Endothelial cell of umbilical vein (primary cell): Measurements from ENCODE around the gene TBX4. TPM values are rescaled to one million over a fixed set of nuclear protein-coding genes. Genes with fewer than 3 reads are reported as not detected.

ENCODE experiments used
- BruUV-seq: library from RNA; stranded (reverse); fragments of 400-500 nt; replicated peaks from 2 replicates; lab custom pipeline; 2021; lab: Mats Ljungman, UMichigan
- CTCF ChIA-PET: fragments of 300-600, 350-600 bp; sonication (Branson Sonifier 250); formaldehyde crosslinking; loops from one replicate; lab custom pipeline; 2021; ENCODE audit warnings: antibody characterized with exemption, inconsistent platforms; lab: Charles Lee
- POLR2A ChIA-PET: fragments of 300-600, 350-600 bp; sonication (Branson Sonifier 250); formaldehyde crosslinking; loops from one replicate; lab custom pipeline; 2021; ENCODE audit warnings: antibody characterized with exemption, inconsistent platforms; lab: Charles Lee
- DNase-seq: peaks from one replicate; pipeline ENCODE4 v3.0.0-alpha.2; 2011; ENCODE audit warnings: low read depth, low spot score
- FAIRE-seq: peaks from 2 replicates; lab custom pipeline; 2011; peaks lifted over from hg19 to GRCh38; lab: Jason Lieb, UNC
- H2AFZ ChIP-seq: 2 replicates; pipeline ENCODE4 v1.6.0; 2012; ENCODE audit warnings: low read depth, low read length, control low read depth, inconsistent platforms
- H3K27ac ChIP-seq: 2 replicates; pipeline ENCODE4 v1.5.1; 2011; ENCODE audit warnings: low read depth, mild to moderate bottlenecking, control low read depth, low read length, moderate library complexity; ENCODE audit not compliant: insufficient read depth
- H3K27me3 ChIP-seq, 2 experiments: 2 replicates each; pipeline versions ENCODE4 v1.6.0 to v1.6.1; 2011; ENCODE audit warnings: low read length in 2 of 2, mixed read lengths in 1 of 2; ENCODE audit not compliant: control insufficient read depth in 2 of 2, insufficient read depth in 2 of 2
- H3K36me3 ChIP-seq, 2 experiments: 2 replicates in 1 of 2; 3 replicates in 1 of 2; pipeline ENCODE4 v1.5.1; 2011; ENCODE audit warnings: low read length in 2 of 2, mild to moderate bottlenecking in 1 of 2, moderate library complexity in 1 of 2; ENCODE audit not compliant: control insufficient read depth in 2 of 2, insufficient read depth in 2 of 2; ENCODE audit errors: extremely low read depth in 1 of 2
- H3K4me1 ChIP-seq: 3 replicates; pipeline ENCODE4 v1.5.1; 2011; ENCODE audit warnings: mild to moderate bottlenecking, low read length; ENCODE audit not compliant: control insufficient read depth, insufficient read depth; ENCODE audit errors: extremely low read depth
- H3K4me2 ChIP-seq: 2 replicates; pipeline ENCODE4 v1.6.1; 2011; ENCODE audit warnings: low read length, control low read depth, mixed read lengths; ENCODE audit not compliant: insufficient read depth
- H3K4me3 ChIP-seq, 3 experiments: fragments of 200-600 bp in 1 of 3; sonication (generic), shearing (Covaris generic) in 1 of 3; replicated peaks in 1 of 3; 2 replicates each; pipeline ENCODE4 v1.5.1; 2011 to 2016; ENCODE audit warnings: control low read depth in 3 of 3, low read length in 3 of 3, mild to moderate bottlenecking in 2 of 3, inconsistent platforms in 1 of 3, low read depth in 1 of 3, moderate library complexity in 1 of 3; ENCODE audit not compliant: insufficient read depth in 1 of 3
- H3K79me2 ChIP-seq: 2 replicates; pipeline ENCODE4 v1.6.0; 2012; ENCODE audit warnings: low read length, inconsistent platforms; ENCODE audit not compliant: control insufficient read depth, insufficient read depth
- H3K9ac ChIP-seq: replicated peaks from 2 replicates; pipeline ENCODE3; 2011; ENCODE audit warnings: low read length, control low read depth; ENCODE audit not compliant: insufficient read depth; ENCODE audit errors: extremely low read depth
- H3K9me1 ChIP-seq: replicated peaks from 3 replicates; pipeline ENCODE4 v1.6.0; 2011; ENCODE audit warnings: mild to moderate bottlenecking, low read length; ENCODE audit not compliant: control insufficient read depth, insufficient read depth; ENCODE audit errors: extremely low read depth
- H3K9me3 ChIP-seq: replicated peaks from 2 replicates; pipeline ENCODE4 v1.5.1; 2012; ENCODE audit warnings: low read length, inconsistent platforms; ENCODE audit not compliant: control insufficient read depth, insufficient read depth
- H4K20me1 ChIP-seq: replicated peaks from 2 replicates; pipeline ENCODE3; 2011; ENCODE audit warnings: mild to moderate bottlenecking, low read length; ENCODE audit not compliant: control insufficient read depth, insufficient read depth; ENCODE audit errors: extremely low read depth
- EZH2 ChIP-seq: IDR thresholded peaks from 2 replicates; pipeline ENCODE4 v1.6.1; 2012; ENCODE audit warnings: borderline replicate concordance, low read depth, mild to moderate bottlenecking, moderate library complexity, low read length, inconsistent platforms; ENCODE audit not compliant: severe bottlenecking
- FOS ChIP-seq: IDR thresholded peaks from 2 replicates; pipeline ENCODE4 v1.6.1; 2011; ENCODE audit warnings: mild to moderate bottlenecking, low read length, moderate library complexity, borderline replicate concordance; ENCODE audit not compliant: insufficient read depth
- GATA2 ChIP-seq: IDR thresholded peaks from 2 replicates; pipeline ENCODE4 v1.7.0; 2011; ENCODE audit warnings: low read depth, mild to moderate bottlenecking, moderate library complexity, mixed read lengths, low read length; ENCODE audit not compliant: insufficient read length, insufficient read depth
- JUN ChIP-seq: IDR thresholded peaks from 2 replicates; pipeline ENCODE4 v1.6.1; 2011; ENCODE audit warnings: borderline replicate concordance, low read depth; ENCODE audit not compliant: insufficient read length, insufficient read depth
- MAX ChIP-seq: IDR thresholded peaks from 2 replicates; pipeline ENCODE4 v1.6.1; 2011; ENCODE audit not compliant: insufficient read depth, insufficient read length
- MYC ChIP-seq: IDR thresholded peaks from one replicate; pipeline ENCODE4 v1.6.1; 2011; ENCODE audit warnings: mild to moderate bottlenecking, low read depth, low read length
- POLR2A ChIP-seq: IDR thresholded peaks from 2 replicates; pipeline ENCODE4 v1.6.1; 2012; ENCODE audit warnings: low read depth, mild to moderate bottlenecking, control low read depth, low read length
- POLR2AphosphoS5 ChIP-seq: IDR thresholded peaks from 2 replicates; pipeline ENCODE4 v1.6.1; 2012; ENCODE audit warnings: low read depth, mild to moderate bottlenecking, control low read depth, low read length, moderate library complexity; ENCODE audit not compliant: insufficient read depth
- dilution Hi-C: fragments of 300-500 bp; cut with MboI; formaldehyde crosslinking; loops from one replicate; pipeline ENCODE4 v1.15.0; 2019; ENCODE audit warnings: low sequenced_read_pairs; ENCODE audit not compliant: extremely low pct_ligation_motif_present
- intact Hi-C: fragments of 100-400 bp; cut with micrococcal nuclease; formaldehyde crosslinking; loops from one replicate; pipeline ENCODE4 v1.10.0; 2022
- polyA plus RNA-seq, 4 experiments: library from polyadenylated mRNA; depleted of rRNA in 3 of 4; stranded (reverse) in 3 of 4; unstranded in 1 of 4; fragments of >200 nt; gene quantifications; 2 replicates each; pipeline versions ENCODE4 v1.2.1 to v1.2.3, GENCODE V29; 2011 to 2012; ENCODE audit warnings: missing spikeins in 1 of 4
- total RNA-seq: library from RNA; stranded (reverse); gene quantifications from 2 replicates; pipeline ENCODE4 v1.2.3, GENCODE V29; 2021
- TF ChIP-seq, protein P1 (sequence below), 2 donors: IDR thresholded peaks; 1 replicate in 1 of 2; 2 replicates in 1 of 2; pipeline ENCODE4 v1.5.1; 2011; ENCODE audit warnings: low read length in 2 of 2, mild to moderate bottlenecking in 2 of 2, moderate library complexity in 2 of 2, control low read depth in 1 of 2, inconsistent platforms in 1 of 2, low read depth in 1 of 2; ENCODE audit not compliant: insufficient read depth in 1 of 2; ENCODE audit errors: extremely low read depth in 1 of 2

Gene TBX4
- total and polyA plus RNA-seq, 2 donors (not counting 3 experiments of a cell fraction or from before 2014, with no cell fraction given): not detected

DNA sequence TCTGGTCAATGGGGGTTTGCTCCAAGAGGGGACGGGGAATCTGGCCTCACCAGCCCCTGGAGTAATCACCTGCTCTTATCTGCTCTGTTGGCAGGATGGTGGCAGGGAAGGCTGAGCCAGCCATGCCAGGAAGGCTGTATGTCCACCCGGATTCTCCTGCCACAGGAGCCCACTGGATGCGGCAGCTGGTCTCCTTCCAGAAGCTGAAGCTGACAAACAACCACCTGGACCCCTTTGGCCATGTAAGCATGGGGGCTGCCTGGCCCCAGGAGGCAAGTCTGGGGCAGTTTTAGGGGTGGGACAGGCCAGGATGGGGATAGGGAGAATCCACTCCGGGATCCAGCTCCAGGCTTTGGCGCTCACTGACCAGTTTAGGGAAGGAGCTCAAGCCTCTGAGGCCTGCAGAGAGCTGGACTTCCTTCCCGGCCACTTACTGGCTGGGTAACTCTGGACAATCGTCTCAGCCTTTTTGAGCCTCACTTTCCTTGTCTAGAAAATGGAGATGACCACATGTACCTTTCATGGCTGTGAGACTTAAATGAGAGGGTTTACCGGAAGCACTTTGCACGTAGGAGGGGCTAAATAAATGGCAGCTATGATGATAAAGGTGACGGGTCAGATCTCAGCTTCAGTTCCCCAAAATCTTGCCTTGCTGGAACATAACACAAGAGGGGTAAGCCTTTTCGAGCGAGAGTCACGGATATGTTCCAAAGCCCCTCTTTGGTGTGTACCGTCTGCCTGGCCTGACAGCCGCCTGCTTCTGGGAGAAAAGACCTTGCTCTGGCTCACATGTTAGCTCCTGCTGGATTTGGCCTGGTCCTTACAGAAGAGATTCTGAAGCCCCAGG, 15.4 kb downstream of the TBX4 start:
- H3K4me3 ChIP-seq: no peak overlapping the region
- H3K4me1 ChIP-seq: no peaks in the 10 kb centered on the region
- no peaks in the 10 kb centered on the region for H4K20me1 ChIP-seq
- DNase-seq (peak; percentile 11), FAIRE-seq (peak; percentile 31)
- H3K4me2 ChIP-seq: no peak overlapping the region
- H3K27me3 ChIP-seq: peaks cover 12 to 30% of the 10 kb centered on the region in 2 experiments
- H2AFZ ChIP-seq: no peak overlapping the region
- no peaks in the 10 kb centered on the region for H3K36me3 ChIP-seq
- H3K79me2 ChIP-seq: no peaks in the 10 kb centered on the region
- dilution Hi-C loops: no loop called here
- TF ChIP-seq, protein P1, sequence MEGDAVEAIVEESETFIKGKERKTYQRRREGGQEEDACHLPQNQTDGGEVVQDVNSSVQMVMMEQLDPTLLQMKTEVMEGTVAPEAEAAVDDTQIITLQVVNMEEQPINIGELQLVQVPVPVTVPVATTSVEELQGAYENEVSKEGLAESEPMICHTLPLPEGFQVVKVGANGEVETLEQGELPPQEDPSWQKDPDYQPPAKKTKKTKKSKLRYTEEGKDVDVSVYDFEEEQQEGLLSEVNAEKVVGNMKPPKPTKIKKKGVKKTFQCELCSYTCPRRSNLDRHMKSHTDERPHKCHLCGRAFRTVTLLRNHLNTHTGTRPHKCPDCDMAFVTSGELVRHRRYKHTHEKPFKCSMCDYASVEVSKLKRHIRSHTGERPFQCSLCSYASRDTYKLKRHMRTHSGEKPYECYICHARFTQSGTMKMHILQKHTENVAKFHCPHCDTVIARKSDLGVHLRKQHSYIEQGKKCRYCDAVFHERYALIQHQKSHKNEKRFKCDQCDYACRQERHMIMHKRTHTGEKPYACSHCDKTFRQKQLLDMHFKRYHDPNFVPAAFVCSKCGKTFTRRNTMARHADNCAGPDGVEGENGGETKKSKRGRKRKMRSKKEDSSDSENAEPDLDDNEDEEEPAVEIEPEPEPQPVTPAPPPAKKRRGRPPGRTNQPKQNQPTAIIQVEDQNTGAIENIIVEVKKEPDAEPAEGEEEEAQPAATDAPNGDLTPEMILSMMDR (IDR thresholded peaks at IDR 0.05; ENCODE audit: extremely low read depth in 1 of 2, insufficient read depth in 1 of 2, low read depth in 1 of 2, low read length in 2 of 2): no peak
- TF ChIP-seq POLR2A: no peak
- no peak for TF ChIP-seq FOS
- TF ChIP-seq POLR2AphosphoS5: no peak
- no peak for TF ChIP-seq JUN
- TF ChIP-seq EZH2: no peak
- no peak for TF ChIP-seq GATA2
- no peak for TF ChIP-seq MYC
- no peak for TF ChIP-seq MAX
- no peaks in the 10 kb centered on the region for H3K9me1 ChIP-seq
- BruUV-seq: no TSS peak
- POLR2A ChIA-PET: no interaction called here
- intact Hi-C loops: no loop called here
- H3K27ac ChIP-seq: no peak overlapping the region
- no peak overlapping the region for H3K9ac ChIP-seq
- CTCF ChIA-PET: interaction anchor here (0.6 to 2.2 kb wide), 9 partner anchors 17 to 1522 kb away, joined by 3 to 7 read pairs (median 3); no protein-coding TSS in a partner anchor
- no peaks in the 10 kb centered on the region for H3K9me3 ChIP-seq
